Lower leg skin (tissue), 4 donors: ENCODE results near the gene SOCS2. TPM values are rescaled to one million over a fixed set of nuclear protein-coding genes. Genes with fewer than 3 reads are reported as not detected.

Source experiments
- DNase-seq, 2 donors: peaks; one replicate each; pipeline ENCODE4 v3.0.0-alpha.2; 2019; ENCODE audit warnings: low spot score in 2 of 2
- H3K4me3 ChIP-seq: fragments of 200-600 bp; sonication (generic); 2 replicates; pipeline ENCODE4 v1.5.1; 2017; ENCODE audit warnings: mild to moderate bottlenecking, low read depth; ENCODE audit not compliant: poor library complexity, severe bottlenecking
- POLR2A ChIP-seq, 2 donors: fragments of 450-650 bp; IDR thresholded peaks; one replicate each; pipeline ENCODE4 v1.6.1; 2016 to 2017; ENCODE audit warnings: antibody characterized with exemption in 2 of 2, mild to moderate bottlenecking in 1 of 2, moderate library complexity in 1 of 2
- WGBS, 2 donors: methylation state at CpG; one replicate each; pipeline ENCODE4 v1.1.5; 2018; 5-methylcytosine and 5-hydroxymethylcytosine counted together
- intact Hi-C: fragments of 100-400 bp; cut with DNase I; formaldehyde crosslinking; loops from one replicate; pipeline ENCODE4 v1.15.0; 2023; ENCODE audit warnings: low total_unique reads
- total RNA-seq, 4 donors: library from RNA; depleted of rRNA; stranded (reverse); fragments of >200 nt; gene quantifications; one replicate each; pipeline ENCODE4 v1.1.0, GENCODE V29; 2016
- TF ChIP-seq, protein P1 (sequence below), 3 donors: fragments of 450-650 bp; IDR thresholded peaks; one replicate each; pipeline ENCODE4 v1.5.1; 2016; ENCODE audit warnings: antibody characterized with exemption in 3 of 3, mild to moderate bottlenecking in 3 of 3, moderate library complexity in 2 of 3

The SOCS2 gene
- total RNA-seq, 4 donors from 2014 or later = 4.2 to 14.2 (median 9.2) TPM

DNA sequence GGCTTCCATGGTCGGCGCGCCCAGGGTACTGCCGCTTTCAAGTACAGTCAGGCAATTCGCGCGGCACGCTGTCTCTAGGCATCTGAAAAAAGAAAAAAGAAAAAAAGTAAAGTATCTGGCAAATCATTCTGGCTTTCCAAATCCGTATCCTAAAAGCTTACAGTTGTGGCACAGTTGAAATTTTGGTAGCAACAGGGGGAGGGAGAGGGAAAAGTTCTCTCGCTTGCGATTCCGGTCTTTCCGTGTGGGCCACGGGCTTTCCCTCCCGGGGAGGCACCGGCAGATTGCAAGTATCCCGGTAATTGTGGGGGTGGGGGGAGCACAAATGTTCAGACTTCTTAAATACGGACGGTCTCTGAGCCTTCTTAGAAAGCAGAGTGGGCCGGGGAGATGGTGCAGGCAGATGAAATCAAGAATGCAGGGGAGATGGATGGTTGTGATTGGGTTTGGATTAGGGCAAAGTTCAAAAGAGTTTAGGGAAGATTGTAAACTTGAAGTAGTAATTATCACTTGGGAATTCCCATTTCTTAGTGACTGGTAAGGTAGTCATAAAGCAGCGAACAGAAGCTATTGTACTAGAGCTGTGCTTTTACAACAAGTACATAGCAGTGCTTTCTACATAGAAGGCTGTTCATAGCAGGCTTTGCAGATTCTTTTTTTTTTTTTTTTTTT lies 1.2 kb downstream of the SOCS2 start:
- WGBS, 2 donors = 6 to 8% methylated on average over 21 of the region's 21 CpGs
- intact Hi-C loops = loop anchor here (5.0 kb wide), 1 partner anchor 529 kb away; no protein-coding TSS in a partner anchor
- no peak for TF ChIP-seq POLR2A (IDR thresholded peaks at IDR 0.05)
- TF ChIP-seq, protein P1, sequence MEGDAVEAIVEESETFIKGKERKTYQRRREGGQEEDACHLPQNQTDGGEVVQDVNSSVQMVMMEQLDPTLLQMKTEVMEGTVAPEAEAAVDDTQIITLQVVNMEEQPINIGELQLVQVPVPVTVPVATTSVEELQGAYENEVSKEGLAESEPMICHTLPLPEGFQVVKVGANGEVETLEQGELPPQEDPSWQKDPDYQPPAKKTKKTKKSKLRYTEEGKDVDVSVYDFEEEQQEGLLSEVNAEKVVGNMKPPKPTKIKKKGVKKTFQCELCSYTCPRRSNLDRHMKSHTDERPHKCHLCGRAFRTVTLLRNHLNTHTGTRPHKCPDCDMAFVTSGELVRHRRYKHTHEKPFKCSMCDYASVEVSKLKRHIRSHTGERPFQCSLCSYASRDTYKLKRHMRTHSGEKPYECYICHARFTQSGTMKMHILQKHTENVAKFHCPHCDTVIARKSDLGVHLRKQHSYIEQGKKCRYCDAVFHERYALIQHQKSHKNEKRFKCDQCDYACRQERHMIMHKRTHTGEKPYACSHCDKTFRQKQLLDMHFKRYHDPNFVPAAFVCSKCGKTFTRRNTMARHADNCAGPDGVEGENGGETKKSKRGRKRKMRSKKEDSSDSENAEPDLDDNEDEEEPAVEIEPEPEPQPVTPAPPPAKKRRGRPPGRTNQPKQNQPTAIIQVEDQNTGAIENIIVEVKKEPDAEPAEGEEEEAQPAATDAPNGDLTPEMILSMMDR (IDR thresholded peaks at IDR 0.05) = no peak
- DNase-seq = no peak
- peak overlapping the region; percentile 45 for H3K4me3 ChIP-seq

DNA sequence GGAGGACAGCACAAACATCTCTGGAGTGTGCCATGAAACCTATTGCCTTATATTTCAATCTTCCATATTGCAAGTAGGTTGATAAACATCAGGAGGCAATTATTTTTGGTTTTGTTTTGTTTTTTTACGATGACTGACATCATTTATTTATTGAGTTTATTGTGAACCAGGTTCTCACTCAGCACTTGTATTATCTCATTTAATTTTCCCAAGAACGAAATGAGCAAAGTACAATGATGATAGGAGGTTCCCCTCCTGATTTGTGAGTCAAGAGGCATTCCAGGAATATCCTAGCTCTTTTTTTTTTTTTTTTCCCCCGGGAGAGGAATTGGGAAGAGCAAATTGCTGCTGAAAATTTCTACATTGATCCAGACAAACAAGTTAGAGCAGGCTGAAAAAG lies 4.7 kb downstream of the SOCS2 start:
- DNase-seq = no peak
- H3K4me3 ChIP-seq = no peak overlapping the region
- intact Hi-C loops = no loop called here

DNA sequence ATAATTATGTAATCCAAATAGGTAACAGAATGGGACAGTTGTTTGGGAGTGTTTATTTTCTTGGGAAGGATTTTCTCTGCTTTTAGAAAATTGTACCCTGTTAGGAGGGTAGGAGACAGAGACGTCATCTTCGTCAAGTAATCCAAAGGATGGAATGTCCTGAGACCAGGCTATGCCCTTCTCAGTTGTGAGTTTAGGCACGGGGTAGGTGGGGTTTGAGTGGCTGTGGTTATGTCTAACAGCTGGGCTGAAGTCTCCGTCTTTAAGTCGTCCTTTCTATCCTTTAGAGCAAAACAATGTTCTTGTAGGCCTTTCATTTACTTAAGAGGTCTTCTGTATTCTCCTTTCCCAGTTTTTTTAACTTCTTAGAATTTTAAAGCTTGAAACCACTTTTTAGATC lies 5.7 kb downstream of the SOCS2 start:
- no peak for DNase-seq
- TF ChIP-seq, protein P1 (IDR thresholded peaks at IDR 0.05) = no peak
- 87 to 92% methylated on average over 5 of the region's 5 CpGs for WGBS, 2 donors
- H3K4me3 ChIP-seq = no peak overlapping the region
- intact Hi-C loops = no loop called here

More for the DNA sequence above, 4.7 kb downstream of the SOCS2 start:
- TF ChIP-seq, protein P1 (IDR thresholded peaks at IDR 0.05) = no peak
- no peak for TF ChIP-seq POLR2A (IDR thresholded peaks at IDR 0.05)
- 32 to 41% methylated on average over 3 of the region's 3 CpGs for WGBS, 2 donors

DNA sequence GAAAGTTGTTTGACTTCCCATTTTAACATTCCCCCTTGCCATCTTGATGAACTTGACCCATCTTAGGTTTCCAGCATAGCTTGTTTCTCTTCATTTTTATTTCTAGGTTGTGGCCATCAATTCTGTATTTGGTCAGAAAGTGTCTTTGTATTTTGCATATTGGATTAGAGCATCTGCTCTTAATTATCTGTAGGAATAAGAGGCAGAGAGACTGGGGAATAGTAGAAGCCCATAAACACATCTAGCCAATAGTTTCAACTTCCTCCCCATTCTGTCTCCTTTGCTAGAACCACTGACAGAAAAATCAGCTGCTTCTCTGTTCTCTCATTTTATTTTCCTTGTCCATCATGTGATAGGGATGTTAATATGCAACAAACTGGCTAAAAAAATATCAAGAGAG lies 8.2 kb downstream of the SOCS2 start:
- intact Hi-C loops = no loop called here
- no peak for TF ChIP-seq POLR2A (IDR thresholded peaks at IDR 0.05)
- TF ChIP-seq, protein P1 (IDR thresholded peaks at IDR 0.05) = no peak
- H3K4me3 ChIP-seq = no peak overlapping the region
- DNase-seq = no peak

DNA sequence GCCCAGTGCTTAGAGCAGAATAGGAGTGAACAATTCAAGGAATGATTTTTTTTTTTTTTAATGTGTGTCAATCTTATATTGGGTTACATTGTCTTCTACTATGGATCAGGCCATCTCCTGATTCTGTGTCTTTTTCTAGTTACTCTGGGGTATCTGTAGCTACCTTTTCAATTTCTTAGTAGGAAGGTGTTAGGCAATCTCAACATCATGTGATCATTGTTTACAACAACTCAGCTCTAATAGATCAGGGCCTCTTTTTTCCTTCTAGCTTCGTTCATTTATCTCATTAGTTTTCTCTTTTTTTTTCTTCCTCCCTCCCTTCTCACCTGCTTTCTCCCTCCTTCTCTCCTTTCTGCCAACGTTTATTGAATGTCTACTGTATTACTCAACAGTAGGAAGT lies 8.9 kb downstream of the SOCS2 start:
- no peak overlapping the region for H3K4me3 ChIP-seq
- intact Hi-C loops = no loop called here
- no peak for DNase-seq
- TF ChIP-seq, protein P1 (IDR thresholded peaks at IDR 0.05) = no peak
- TF ChIP-seq POLR2A (IDR thresholded peaks at IDR 0.05) = no peak
- 68 to 74% methylated on average over 2 of the region's 2 CpGs for WGBS, 2 donors

DNA sequence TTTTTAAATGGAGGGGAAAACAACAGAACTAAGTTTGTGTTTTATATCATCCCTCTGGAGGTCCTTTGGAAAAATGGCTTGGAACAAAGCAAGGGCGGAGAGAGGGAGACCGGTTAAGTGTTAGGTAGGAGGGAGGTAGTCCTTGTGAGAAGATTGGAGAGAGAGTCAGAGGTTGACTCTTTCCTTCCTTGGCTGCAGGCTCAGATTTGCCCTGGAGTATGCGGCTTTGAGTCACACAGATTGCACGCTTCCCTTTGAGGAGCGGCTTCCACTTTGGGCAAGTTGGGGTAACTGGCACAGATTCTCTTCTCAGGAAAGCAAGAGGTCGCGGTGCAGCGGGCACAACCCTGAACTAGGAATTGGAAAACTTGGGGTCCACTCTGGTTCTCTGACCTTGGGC lies 9.9 kb downstream of the SOCS2 start:
- TF ChIP-seq, protein P1 (IDR thresholded peaks at IDR 0.05) = no peak
- TF ChIP-seq POLR2A (IDR thresholded peaks at IDR 0.05) = no peak
- intact Hi-C loops = no loop called here
- no peak for DNase-seq
- WGBS, 2 donors = 95% methylated on average over 8 of the region's 8 CpGs
- no peak overlapping the region for H3K4me3 ChIP-seq
